ENCODE data around the gene C19orf44. TPM values are rescaled to one million over a fixed set of nuclear protein-coding genes. Genes with fewer than 3 reads are reported as not detected.
"Not testable (repeated sequence)": the region's sequence is repeated elsewhere in the genome, so short reads cannot be mapped to it uniquely, and the experiment has no call there.

The C19orf44 gene
- total RNA-seq, 1 experiment from 2014 or later: 4.7 TPM

DNA sequence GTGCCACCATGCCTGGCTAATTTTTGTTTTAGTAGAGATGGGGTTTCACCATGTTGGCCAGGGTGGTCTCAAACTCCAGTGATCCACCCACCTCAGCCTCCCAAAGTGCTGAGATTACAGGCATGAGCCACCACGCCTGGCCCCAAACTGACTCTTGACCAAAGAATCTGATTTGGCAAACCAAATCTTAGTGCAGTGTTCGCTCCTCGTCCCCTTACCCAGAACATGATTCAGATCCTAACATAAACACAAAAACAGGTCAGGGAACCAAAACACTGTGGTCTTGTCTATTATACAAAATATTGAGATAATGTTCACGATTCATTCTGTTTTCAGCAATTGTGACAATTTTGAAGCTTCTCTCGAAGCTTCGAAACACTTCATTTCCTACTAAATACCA lies 55.7 kb downstream of the C19orf44 start:
- not testable (repeated sequence) for H3K27me3 ChIP-seq (ENCODE audit: control insufficient read depth, insufficient read depth, low read length); DNase-seq; H3K4me3 ChIP-seq (ENCODE audit: insufficient read depth, low read depth, low read length)
- peaks cover 14% of the 10 kb centered on the region for H3K36me3 ChIP-seq (replicated peaks; ENCODE audit: control insufficient read depth, insufficient read depth, low read length)

DNA sequence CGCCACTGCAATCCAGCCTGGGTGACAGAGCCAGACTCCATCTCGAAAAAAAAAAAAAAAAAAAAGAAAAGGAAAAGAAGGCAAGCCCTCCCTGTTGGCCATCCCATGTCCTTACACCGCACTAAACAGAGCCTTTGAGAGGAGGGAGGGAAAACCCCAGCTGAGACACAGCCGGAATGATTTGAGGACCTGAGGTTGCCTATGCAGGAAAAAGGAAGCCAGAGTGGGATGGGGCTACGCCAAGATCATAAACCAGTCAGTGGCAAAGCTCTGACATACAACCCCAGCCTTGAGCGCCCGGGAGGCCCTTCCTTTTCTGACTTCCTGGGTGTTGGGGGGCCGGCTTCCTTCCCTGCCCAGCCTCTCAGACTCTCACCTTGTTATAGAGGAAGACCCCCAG lies 58.6 kb downstream of the C19orf44 start:
- DNase-seq: peak; percentile 26
- H3K4me3 ChIP-seq (ENCODE audit: insufficient read depth, low read depth, low read length): no peak overlapping the region
- no peaks in the 10 kb centered on the region for H3K27me3 ChIP-seq (ENCODE audit: control insufficient read depth, insufficient read depth, low read length)
- peaks cover 14% of the 10 kb centered on the region for H3K36me3 ChIP-seq (replicated peaks; ENCODE audit: control insufficient read depth, insufficient read depth, low read length)

DNA sequence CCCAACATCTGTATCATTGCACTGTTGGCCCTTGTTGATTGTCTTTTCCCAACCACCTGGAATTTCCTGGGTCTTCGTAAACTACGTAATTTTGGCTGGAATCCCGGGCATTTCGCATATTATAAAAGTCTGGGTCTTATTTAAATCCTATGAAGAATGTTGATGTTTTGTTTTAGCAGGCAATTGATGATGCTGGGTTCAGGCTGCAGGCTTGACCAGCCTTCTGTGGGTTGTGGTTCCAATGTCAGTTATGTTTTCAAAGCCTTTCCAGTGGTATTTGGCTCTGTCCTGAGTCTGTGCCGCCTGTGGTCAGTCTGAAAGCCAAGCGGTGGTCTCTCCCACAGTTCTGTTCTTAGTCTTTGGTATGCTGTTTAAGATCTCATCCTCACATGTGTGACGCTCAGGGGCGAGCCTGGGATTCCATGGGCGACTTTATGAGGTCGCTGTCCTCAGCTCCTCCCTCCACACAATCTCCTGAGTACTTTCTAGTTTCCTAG lies 63.6 kb downstream of the C19orf44 start:
- Histone ChIP-seq H3K27me3 (ENCODE audit: control insufficient read depth, insufficient read depth, low read length) (no peaks in the 10 kb centered on the region), H3K36me3 (replicated peaks; ENCODE audit: control insufficient read depth, insufficient read depth, low read length) (peaks cover 8% of the 10 kb centered on the region), H3K4me3 (ENCODE audit: insufficient read depth, low read depth, low read length) (no peak overlapping the region)
- no peak for DNase-seq

DNA sequence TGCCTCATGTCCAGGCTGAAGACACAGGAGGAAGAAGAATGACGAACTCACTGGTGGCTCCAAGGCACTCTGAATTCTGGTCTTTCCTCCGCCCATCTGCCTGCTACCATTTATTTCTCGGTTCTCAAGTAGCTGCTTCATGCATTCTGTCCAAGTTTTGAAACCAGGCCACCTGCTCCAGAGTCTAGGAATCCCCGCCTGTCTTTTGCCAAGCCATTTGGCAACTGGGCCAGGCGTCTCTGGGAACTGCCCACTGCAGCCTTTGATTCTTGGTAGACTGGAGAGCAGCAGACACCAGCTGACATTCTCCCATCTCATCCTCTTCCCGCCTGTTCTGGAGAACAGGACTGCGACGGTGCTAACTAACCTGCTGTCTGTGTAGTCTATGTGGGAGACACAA lies 65.2 kb downstream of the C19orf44 start:
- Histone ChIP-seq H3K36me3 (replicated peaks; ENCODE audit: control insufficient read depth, insufficient read depth, low read length) (peaks cover 6% of the 10 kb centered on the region), H3K27me3 (ENCODE audit: control insufficient read depth, insufficient read depth, low read length) (no peaks in the 10 kb centered on the region), H3K4me3 (ENCODE audit: insufficient read depth, low read depth, low read length) (no peak overlapping the region)
- DNase-seq: no peak

DNA sequence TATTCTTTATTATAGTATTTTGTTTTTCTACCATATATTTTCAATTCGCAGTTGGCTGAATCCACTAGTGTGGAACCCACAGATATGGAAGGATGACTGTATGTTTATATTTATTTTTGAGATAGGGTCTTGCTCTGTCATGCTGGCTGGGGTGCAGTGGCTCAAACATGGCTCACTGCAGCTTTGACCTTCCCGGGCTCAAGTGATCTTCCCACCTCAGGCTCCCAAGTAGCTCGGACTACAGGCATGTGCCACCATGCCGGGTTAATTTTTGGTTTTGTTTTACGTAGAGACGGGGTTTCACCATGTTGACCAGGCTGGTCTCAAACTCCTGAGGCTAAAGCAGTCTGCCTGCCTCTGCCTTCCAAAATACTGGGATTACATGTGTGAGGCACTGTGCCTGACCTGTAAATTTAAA lies 66.4 kb downstream of the C19orf44 start:
- Histone ChIP-seq H3K27me3 (ENCODE audit: control insufficient read depth, insufficient read depth, low read length) (no peaks in the 10 kb centered on the region), H3K36me3 (replicated peaks; ENCODE audit: control insufficient read depth, insufficient read depth, low read length) (peaks cover 8% of the 10 kb centered on the region), H3K4me3 (ENCODE audit: insufficient read depth, low read depth, low read length) (no peak overlapping the region)
- no peak for DNase-seq

DNA sequence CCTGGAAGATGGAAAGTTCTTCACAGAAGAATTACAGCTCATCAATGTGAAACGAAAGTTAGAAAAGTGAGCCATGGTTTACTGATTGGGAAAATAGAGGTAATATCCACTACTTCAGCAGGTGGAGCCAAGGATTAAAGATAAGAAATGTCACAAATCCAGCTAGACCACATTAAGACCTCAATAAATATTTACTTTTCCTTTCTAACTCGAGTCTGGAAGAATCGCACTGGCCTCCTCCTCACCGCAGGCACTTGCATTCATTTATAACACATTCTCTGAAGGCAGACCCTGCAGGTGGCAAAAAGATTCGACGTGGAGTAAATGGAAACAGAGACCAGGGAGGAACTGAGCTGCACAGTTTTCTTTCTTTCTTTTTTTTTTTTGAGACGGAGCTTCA lies 68.6 kb downstream of the C19orf44 start:
- DNase-seq: no peak
- H3K27me3 ChIP-seq (ENCODE audit: control insufficient read depth, insufficient read depth, low read length): no peaks in the 10 kb centered on the region
- peaks cover 13% of the 10 kb centered on the region for H3K36me3 ChIP-seq (replicated peaks; ENCODE audit: control insufficient read depth, insufficient read depth, low read length)

DNA sequence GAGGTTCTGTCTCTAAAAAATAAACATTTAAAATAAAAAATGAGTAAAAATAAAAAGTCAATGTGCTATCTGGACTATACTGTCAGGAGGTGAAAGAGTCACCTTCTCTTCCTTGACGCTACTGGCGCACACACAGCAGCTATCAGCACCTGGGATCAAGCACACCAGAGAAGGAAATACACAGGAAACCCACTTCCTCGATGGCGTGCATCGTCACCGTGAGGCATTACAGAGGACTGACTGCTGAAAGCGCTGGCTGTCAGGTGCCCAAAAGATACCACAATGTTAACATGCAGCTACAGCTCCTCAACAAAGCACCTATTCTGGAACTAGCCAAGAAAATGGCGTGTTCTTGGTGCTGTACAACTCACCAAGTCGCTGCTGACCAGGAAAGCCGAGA lies 70.0 kb downstream of the C19orf44 start:
- no peak for DNase-seq
- Histone ChIP-seq H3K27me3 (ENCODE audit: control insufficient read depth, insufficient read depth, low read length) (no peaks in the 10 kb centered on the region), H3K4me3 (ENCODE audit: insufficient read depth, low read depth, low read length) (no peak overlapping the region), H3K36me3 (replicated peaks; ENCODE audit: control insufficient read depth, insufficient read depth, low read length) (peaks cover 14% of the 10 kb centered on the region)

More for the DNA sequence above, 68.6 kb downstream of the C19orf44 start:
- H3K4me3 ChIP-seq (ENCODE audit: insufficient read depth, low read depth, low read length): no peak overlapping the region

DNA sequence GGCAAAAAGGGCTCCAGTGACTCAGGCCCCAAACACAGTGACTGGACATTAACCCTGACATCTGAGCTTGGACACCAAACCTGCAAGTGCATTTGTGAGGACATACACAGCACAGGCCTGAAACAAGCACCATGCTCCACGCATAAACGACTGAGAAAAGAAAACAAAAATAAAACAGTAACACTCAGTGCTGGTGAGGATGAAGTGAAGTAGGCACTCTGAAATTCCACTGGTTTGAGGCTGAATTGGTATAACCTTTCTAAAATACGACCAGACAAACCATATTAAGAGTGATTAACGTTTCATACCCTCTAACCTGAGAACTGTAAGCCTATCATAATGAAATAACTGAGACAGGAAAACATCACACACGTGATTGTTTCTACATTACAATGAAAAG lies 70.5 kb downstream of the C19orf44 start:
- no peaks in the 10 kb centered on the region; the same call in 1 of the 2 replicates for H3K27me3 ChIP-seq (ENCODE audit: control insufficient read depth, insufficient read depth, low read length)
- H3K4me3 ChIP-seq (ENCODE audit: insufficient read depth, low read depth, low read length): no peak overlapping the region
- no peak for DNase-seq
- peaks cover 14% of the 10 kb centered on the region for H3K36me3 ChIP-seq (replicated peaks; ENCODE audit: control insufficient read depth, insufficient read depth, low read length)

DNA sequence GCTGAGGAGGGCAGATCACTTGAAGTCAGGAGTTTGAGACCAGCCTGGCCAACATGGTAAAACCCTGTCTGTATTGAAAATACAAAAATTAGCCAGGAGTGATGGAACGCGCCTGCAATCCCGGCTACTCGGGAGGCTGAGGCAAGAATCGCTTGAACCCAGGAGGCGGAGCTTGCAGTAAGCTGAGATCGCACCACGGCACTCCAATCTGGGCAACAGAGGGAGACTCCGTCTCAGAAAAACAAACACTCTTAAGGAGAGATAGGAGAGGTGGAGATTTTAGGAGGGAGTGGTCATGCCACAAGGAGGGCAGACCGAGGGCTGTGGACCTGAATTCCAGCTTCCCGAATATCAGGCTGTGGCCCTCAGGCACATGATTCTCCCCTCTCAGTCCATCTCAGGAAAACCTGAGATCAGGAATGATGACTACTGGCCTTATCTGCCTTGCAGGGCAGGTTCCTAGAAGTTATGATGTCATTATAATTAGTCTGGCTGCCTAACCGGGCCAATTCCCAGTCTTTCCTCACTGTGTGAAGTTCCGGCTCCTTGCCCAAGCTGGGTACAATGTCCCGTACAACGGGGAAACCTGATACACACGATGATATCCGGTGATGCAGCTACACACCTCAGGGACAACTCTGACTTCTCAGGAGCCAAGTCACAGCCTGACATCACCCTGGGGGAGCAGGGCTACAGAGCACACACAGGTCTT lies 73.6 kb downstream of the C19orf44 start:
- no peak overlapping the region for H3K4me3 ChIP-seq (ENCODE audit: insufficient read depth, low read depth, low read length)
- no peaks in the 10 kb centered on the region; the same call in 1 of the 2 replicates for H3K27me3 ChIP-seq (ENCODE audit: control insufficient read depth, insufficient read depth, low read length)
- DNase-seq: no peak
- H3K36me3 ChIP-seq (replicated peaks; ENCODE audit: control insufficient read depth, insufficient read depth, low read length): peaks cover 14% of the 10 kb centered on the region

Other genes with a start within 250 kb of the C19orf44 start
- not detected in 2 replicates for gene KLF2, start 171.6 kb upstream of the C19orf44 start, total RNA-seq (2014; rRNA removed; shearing (Covaris generic))
- 12.3 and 13.1 TPM in 2 replicates for gene EPS15L1, start 24.4 kb upstream of the C19orf44 start, total RNA-seq (2014; rRNA removed; shearing (Covaris generic))
- 0.52 and 0.97 TPM in 2 replicates for gene CALR3, start 227 bp upstream of the C19orf44 start, total RNA-seq (2014; rRNA removed; shearing (Covaris generic))
- gene CHERP, start 46.0 kb downstream of the C19orf44 start, total RNA-seq (2014; rRNA removed; shearing (Covaris generic)): 14.3 and 17.1 TPM in 2 replicates
- 12.5 and 14.7 TPM in 2 replicates for gene SLC35E1, start 76.0 kb downstream of the C19orf44 start, total RNA-seq (2014; rRNA removed; shearing (Covaris generic))
- 12.0 and 14.2 TPM in 2 replicates for gene MED26, start 131.8 kb downstream of the C19orf44 start, total RNA-seq (2014; rRNA removed; shearing (Covaris generic))
- gene SMIM7, start 163.8 kb downstream of the C19orf44 start, total RNA-seq (2014; rRNA removed; shearing (Covaris generic)): 58.0 and 62.9 TPM in 2 replicates
- gene TMEM38A, start 164.7 kb downstream of the C19orf44 start, total RNA-seq (2014; rRNA removed; shearing (Covaris generic)): 3.5 and 7.4 TPM in 2 replicates
- gene NWD1, start 223.5 kb downstream of the C19orf44 start, total RNA-seq (2014; rRNA removed; shearing (Covaris generic)): not detected in 2 replicates